GM23338 (cell line): ENCODE results near the gene DCLK3. TPM values are rescaled to one million over a fixed set of nuclear protein-coding genes. Genes with fewer than 3 reads are reported as not detected.

Source experiments
- ATAC-seq: fragments of 200-7000 bp; cut with Tn5 transposase; 3 replicates; pipeline ENCODE4 v1.9.1; 2020
- DNase-seq: peaks from one replicate; pipeline ENCODE4 v3.0.0-alpha.2; 2015; ENCODE audit warnings: low spot score
- H2AFZ ChIP-seq: fragments of 200-600 bp; sonication (generic); 2 replicates; pipeline ENCODE4 v1.8.0; 2016; ENCODE audit warnings: antibody characterized with exemption, mild to moderate bottlenecking, moderate library complexity
- H3F3A ChIP-seq: fragments of 200-600 bp; sonication (generic); replicated peaks from 2 replicates; pipeline ENCODE4 v1.8.0; 2017; ENCODE audit warnings: antibody characterized with exemption, mixed run types, low read depth
- H3K27ac ChIP-seq: fragments of 200-600 bp; sonication (generic); 2 replicates; pipeline ENCODE4 v1.6.1; 2016; ENCODE audit warnings: low read depth
- H3K27me3 ChIP-seq: fragments of 200-600 bp; sonication (generic); 2 replicates; pipeline ENCODE4 v1.8.0; 2016; ENCODE audit warnings: mild to moderate bottlenecking, mixed run types, moderate library complexity; ENCODE audit not compliant: insufficient read depth
- H3K36me3 ChIP-seq: fragments of 200-600 bp; sonication (generic); 2 replicates; pipeline ENCODE4 v1.8.0; 2016; ENCODE audit warnings: mild to moderate bottlenecking; ENCODE audit not compliant: insufficient read depth
- H3K4me1 ChIP-seq: fragments of 200-600 bp; sonication (generic); 2 replicates; pipeline ENCODE4 v1.8.0; 2016; ENCODE audit warnings: mild to moderate bottlenecking, moderate library complexity; ENCODE audit not compliant: insufficient read depth
- H3K4me2 ChIP-seq: fragments of 200-600 bp; sonication (generic); 2 replicates; pipeline ENCODE4 v1.7.1; 2017; ENCODE audit warnings: mixed run types
- H3K4me3 ChIP-seq: fragments of 200-600 bp; sonication (generic); 2 replicates; pipeline ENCODE4 v1.6.1; 2016; ENCODE audit warnings: mixed run types
- H3K79me2 ChIP-seq: fragments of 200-600 bp; sonication (generic); replicated peaks from 2 replicates; pipeline ENCODE4 v1.8.0; 2017; ENCODE audit warnings: mild to moderate bottlenecking; ENCODE audit not compliant: insufficient read depth
- H3K9me2 ChIP-seq: fragments of 200-600 bp; sonication (generic); 2 replicates; pipeline ENCODE4 v1.8.0; 2017; ENCODE audit not compliant: insufficient read depth
- H4K20me1 ChIP-seq: fragments of 200-600 bp; sonication (generic); replicated peaks from 2 replicates; pipeline ENCODE4 v1.8.0; 2017; ENCODE audit warnings: mild to moderate bottlenecking; ENCODE audit not compliant: insufficient read depth
- H3K27ac Mint-ChIP-seq: 2 replicates; pipeline ENCODE4 v1.8.0; 2020; ENCODE audit warnings: inconsistent platforms, mild to moderate bottlenecking, moderate library complexity, mixed read lengths
- H3K27me3 Mint-ChIP-seq: 3 replicates; pipeline ENCODE4 v1.8.0; 2022; ENCODE audit warnings: low read depth, mild to moderate bottlenecking, moderate library complexity, mixed read lengths, inconsistent platforms; ENCODE audit not compliant: insufficient read depth, poor library complexity
- H3K36me3 Mint-ChIP-seq: 3 replicates; pipeline ENCODE4 v1.8.0; 2021; ENCODE audit warnings: low read depth, mild to moderate bottlenecking, inconsistent platforms, moderate library complexity, mixed read lengths
- H3K4me1 Mint-ChIP-seq: 3 replicates; pipeline ENCODE4 v1.8.0; 2020; ENCODE audit warnings: mild to moderate bottlenecking, inconsistent platforms, mixed read lengths
- H3K4me3 Mint-ChIP-seq: 3 replicates; pipeline ENCODE4 v1.8.0; 2021; ENCODE audit warnings: moderate library complexity, mild to moderate bottlenecking, inconsistent platforms, mixed read lengths
- H3K9me3 Mint-ChIP-seq: 3 replicates; pipeline ENCODE4 v1.8.0; 2020; ENCODE audit warnings: moderate library complexity, mild to moderate bottlenecking, inconsistent platforms, mixed read lengths
- CREB1 ChIP-seq: fragments of 250-450 bp; sonication (Bioruptor Pico); IDR thresholded peaks from 2 replicates; pipeline ENCODE4 v1.5.0; 2020; ENCODE audit warnings: low read depth, mild to moderate bottlenecking, moderate library complexity
- CTCF ChIP-seq, 2 experiments: fragments of 200-600 bp in 1 of 2; sonication (generic) in 1 of 2; conservative IDR thresholded peaks; 2 replicates each; pipeline versions ENCODE4 v1.5.1 to v1.6.1; 2016 to 2017; ENCODE audit warnings: antibody characterized with exemption in 2 of 2, low read depth in 2 of 2, mild to moderate bottlenecking in 2 of 2, moderate library complexity in 1 of 2
- ETS1 ChIP-seq: IDR thresholded peaks from 2 replicates; pipeline ENCODE4 v1.6.1; 2016; ENCODE audit warnings: antibody characterized with exemption
- EZH2 ChIP-seq: fragments of 200-600 bp; sonication (generic); IDR thresholded peaks from one replicate; pipeline ENCODE4 v1.8.0; 2017; ENCODE audit warnings: antibody characterized with exemption, mild to moderate bottlenecking, low read depth; ENCODE audit not compliant: unreplicated experiment
- EZH2phosphoT487 ChIP-seq: fragments of 200-600 bp; sonication (generic); IDR thresholded peaks from one replicate; pipeline ENCODE4 v1.8.1; 2018; ENCODE audit warnings: antibody characterized with exemption; ENCODE audit not compliant: unreplicated experiment
- JUNB ChIP-seq: IDR thresholded peaks from one replicate; pipeline ENCODE4 v1.6.1; 2016; ENCODE audit warnings: antibody characterized with exemption; ENCODE audit not compliant: unreplicated experiment
- NANOG ChIP-seq: IDR thresholded peaks from 2 replicates; pipeline ENCODE4 v1.6.1; 2016; ENCODE audit warnings: antibody characterized with exemption, borderline replicate concordance
- POLR2AphosphoS5 ChIP-seq: IDR thresholded peaks from 2 replicates; pipeline ENCODE4 v1.6.1; 2016; ENCODE audit warnings: antibody characterized with exemption, low read depth
- REST ChIP-seq: IDR thresholded peaks from one replicate; pipeline ENCODE4 v1.6.1; 2018; ENCODE audit warnings: antibody characterized with exemption; ENCODE audit not compliant: unreplicated experiment
- STAT1 ChIP-seq: IDR thresholded peaks from one replicate; pipeline ENCODE4 v1.6.1; 2016; ENCODE audit warnings: antibody characterized with exemption; ENCODE audit not compliant: unreplicated experiment
- ZNF114 ChIP-seq: fragments of 250-450 bp; sonication (Bioruptor Pico); IDR thresholded peaks from 2 replicates; pipeline ENCODE4 v1.5.0; 2020; ENCODE audit warnings: mild to moderate bottlenecking, moderate library complexity
- ZNF331 ChIP-seq: fragments of 250-450 bp; sonication (Bioruptor Pico); IDR thresholded peaks from 2 replicates; pipeline ENCODE4 v1.5.0; 2020; ENCODE audit warnings: low read depth, mild to moderate bottlenecking, moderate library complexity
- ZNF462 ChIP-seq: fragments of 250-450 bp; sonication (Bioruptor Pico); IDR thresholded peaks from 2 replicates; pipeline ENCODE4 v1.5.0; 2020; ENCODE audit warnings: mild to moderate bottlenecking, moderate library complexity
- polyA plus RNA-seq: library from polyadenylated mRNA; unstranded; fragments of >200 nt; fragmentation: Nextera tagmentation; extraction: Ambion mirVana; gene quantifications from 2 replicates; pipeline ENCODE4 v1.2.1, GENCODE V29; 2016
- total RNA-seq: library from RNA; depleted of rRNA; stranded (reverse); fragments of >200 nt; shearing (Covaris generic); gene quantifications from 2 replicates; pipeline ENCODE4 v1.2.3, GENCODE V29; 2014

Gene DCLK3
- total and polyA plus RNA-seq, 2 experiments from 2014 or later = 0.40 to 0.66 TPM

GRCh38 chr3:36662626-36663025, 101.7 kb downstream of the DCLK3 start:
- no peaks in the 10 kb centered on the region for H4K20me1 ChIP-seq
- H3K4me2 ChIP-seq = no peak overlapping the region
- TF ChIP-seq EZH2 = no peak
- no peak for TF ChIP-seq REST
- TF ChIP-seq POLR2AphosphoS5 = no peak
- no peak for TF ChIP-seq ZNF331 (CRISPR knock-in tag)
- no peak for TF ChIP-seq CREB1
- no peak for TF ChIP-seq ETS1
- TF ChIP-seq ZNF462 (CRISPR knock-in tag) = no peak
- TF ChIP-seq STAT1 = no peak
- TF ChIP-seq EZH2phosphoT487 = no peak
- TF ChIP-seq NANOG = no peak
- TF ChIP-seq CTCF (conservative IDR thresholded peaks at IDR 0.05; ENCODE audit: low read depth in 2 of 2) = no peak
- no peak for TF ChIP-seq JUNB
- no peak for TF ChIP-seq ZNF114
- no peak overlapping the region for H3K27ac ChIP-seq
- Mint-ChIP-seq H3K9me3 (no peaks in the 10 kb centered on the region), H3K27me3 (no peaks in the 10 kb centered on the region), H3K4me3 (no peak overlapping the region), H3K36me3 (no peaks in the 10 kb centered on the region), H3K4me1 (peaks cover 5% of the 10 kb centered on the region; the same call in 2 of the 3 replicates), H3K27ac (no peak overlapping the region)
- ATAC-seq (no peak), DNase-seq (no peak)
- no peaks in the 10 kb centered on the region for H3K36me3 ChIP-seq
- no peaks in the 10 kb centered on the region for H3K27me3 ChIP-seq
- no peak overlapping the region for H2AFZ ChIP-seq
- no peaks in the 10 kb centered on the region; the same call in 1 of the 2 replicates for H3K9me2 ChIP-seq
- no peaks in the 10 kb centered on the region for H3K4me1 ChIP-seq
- H3K4me3 ChIP-seq = no peak overlapping the region
- no peaks in the 10 kb centered on the region for H3F3A ChIP-seq
- no peaks in the 10 kb centered on the region for H3K79me2 ChIP-seq
